ENCODE results near the gene SERF2.
A peak's percentile ranks its signal among the peaks of the same experiment; 100 is the strongest.
"Not testable (repeated sequence)": the region's sequence is repeated elsewhere in the genome, so short reads cannot be mapped to it uniquely, and the experiment has no call there.

The SERF2 gene

DNA sequence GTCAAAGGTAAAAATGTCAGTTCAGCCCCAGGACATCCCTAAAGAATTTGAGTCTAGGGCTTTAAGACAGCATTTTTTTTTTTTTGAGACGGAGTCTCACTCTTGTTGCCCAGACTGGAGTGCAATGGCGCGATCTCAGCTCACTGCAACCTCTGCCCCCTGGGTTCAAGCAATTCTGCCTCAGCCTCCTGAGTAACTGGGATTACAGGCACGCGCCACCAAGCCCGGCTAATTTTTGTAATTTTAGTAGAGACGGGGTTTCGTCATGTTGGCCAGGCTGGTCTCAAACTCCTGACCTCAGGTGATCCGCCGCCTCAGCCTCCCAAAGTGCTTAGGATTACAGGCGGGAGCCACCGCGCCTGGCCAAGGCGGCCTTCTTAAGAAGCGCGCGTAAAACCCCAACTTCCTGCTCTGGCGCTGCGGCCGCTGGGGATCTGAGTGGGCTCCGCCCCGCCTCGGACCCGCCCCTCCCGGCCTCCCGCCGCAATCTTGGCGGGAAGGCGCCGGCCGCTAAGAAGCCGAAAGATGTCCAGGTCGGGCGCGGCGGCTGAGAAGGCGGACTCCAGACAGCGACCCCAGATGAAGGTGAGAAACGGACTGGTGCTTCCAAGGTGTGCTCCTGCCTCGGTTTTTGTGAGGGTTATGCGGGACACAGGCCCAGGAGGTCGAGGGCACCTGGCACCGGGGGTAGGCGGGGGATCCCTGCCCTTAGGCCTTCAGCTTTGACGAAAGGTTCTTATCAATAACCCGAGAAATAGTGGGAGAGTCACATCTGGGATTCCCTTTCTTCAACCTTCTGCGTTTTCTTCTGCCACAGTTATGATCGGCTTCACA lies 34.6 kb downstream of the SERF2 start, which contains the start of gene WDR76:
Gene WDR76 (plus strand): TSS at position 495 of the 834 bp plus-strand sequence. CDS start 31 bp downstream, at position 526.
- peak; percentile 70 to 80 for DNase-seq (ENCODE audit: extremely low read depth in 1 of 2, low read depth in 1 of 2)

DNA sequence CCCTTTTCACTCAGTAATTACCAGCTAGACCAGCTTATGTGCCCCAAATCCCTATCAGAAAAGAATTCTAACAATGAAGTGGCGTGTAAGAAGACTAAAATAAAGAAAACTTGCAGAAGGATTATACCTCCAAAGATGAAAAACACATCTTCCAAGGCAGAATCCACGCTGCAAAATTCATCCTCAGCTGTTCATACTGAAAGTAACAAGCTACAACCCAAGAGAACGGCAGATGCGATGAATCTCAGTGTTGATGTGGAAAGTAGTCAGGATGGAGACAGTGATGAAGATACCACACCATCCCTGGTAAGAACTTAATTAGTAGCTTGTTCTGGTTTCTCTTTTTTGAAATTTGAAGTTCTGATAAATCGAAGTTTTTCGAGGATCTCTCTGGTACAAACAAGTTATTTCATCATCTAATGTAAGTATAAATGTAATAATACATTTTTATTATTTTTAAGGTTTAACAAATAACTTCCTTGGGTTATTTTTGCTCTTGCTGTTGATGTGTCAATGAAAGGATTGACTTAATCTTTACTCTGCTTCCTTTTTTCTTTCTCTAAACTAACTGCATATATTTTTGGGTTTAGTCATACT lies 36.0 kb downstream of the SERF2 start:
- DNase-seq (ENCODE audit: extremely low read depth in 1 of 2, low read depth in 1 of 2) = peak in 1 of 2 donors; percentile 27

DNA sequence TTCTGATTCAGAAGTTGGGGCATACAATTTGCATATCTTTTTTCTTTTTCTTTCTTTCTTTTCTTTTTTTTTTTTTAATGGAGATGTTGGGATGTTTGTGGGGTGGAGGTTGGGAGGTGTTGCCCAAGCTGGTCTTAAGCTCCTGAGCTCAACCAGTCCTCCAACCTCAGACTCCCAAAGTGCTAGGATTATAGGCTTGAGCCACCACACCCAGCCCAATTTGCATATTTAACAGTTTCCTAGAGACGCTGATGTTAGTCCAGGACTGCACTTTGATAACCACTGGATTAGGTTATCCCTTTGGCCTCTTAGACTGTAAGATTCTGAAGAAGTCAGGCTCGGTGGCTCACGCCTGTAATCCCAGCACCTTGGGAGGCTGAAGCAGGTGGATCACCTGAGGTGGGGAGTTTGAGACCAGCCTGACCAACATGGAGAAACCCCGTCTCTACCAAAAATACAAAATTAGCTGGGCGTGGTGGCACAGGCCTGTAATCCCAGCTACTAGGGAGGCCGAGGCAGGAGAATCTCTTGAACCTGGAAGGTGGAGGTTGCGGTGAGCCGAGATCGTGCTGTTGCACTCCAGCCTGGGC lies 37.9 kb downstream of the SERF2 start:
- not testable (repeated sequence) for DNase-seq (ENCODE audit: extremely low read depth in 1 of 2, low read depth in 1 of 2)

DNA sequence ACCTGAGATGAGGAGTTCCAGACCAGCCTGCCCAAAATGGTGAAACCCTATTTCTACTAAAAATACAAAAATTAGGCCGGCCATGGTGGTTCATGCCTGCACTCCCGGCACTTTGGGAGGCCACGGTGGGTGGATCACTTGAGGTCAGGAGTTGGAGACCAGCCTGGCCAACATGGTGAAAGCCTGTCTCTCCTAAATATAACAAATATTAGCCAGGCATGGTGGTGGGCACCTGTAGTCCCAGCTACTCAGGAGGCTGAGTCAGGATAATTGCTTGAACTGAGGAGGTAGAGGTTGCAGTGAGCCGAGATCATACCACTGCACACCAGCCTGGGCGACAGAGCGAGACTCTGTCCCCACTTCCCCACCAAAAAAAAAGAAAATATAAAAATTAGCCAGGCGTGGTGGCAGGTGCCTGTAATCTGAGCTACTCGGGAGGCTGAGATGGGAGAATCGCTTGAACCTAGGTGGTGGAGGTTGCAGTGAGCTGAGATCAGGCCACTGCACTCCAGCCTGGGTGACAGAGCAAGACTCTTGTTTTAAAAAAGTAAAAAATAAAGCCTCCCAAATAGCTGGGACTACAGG lies 38.7 kb downstream of the SERF2 start:
- DNase-seq (ENCODE audit: extremely low read depth in 1 of 2, low read depth in 1 of 2) = not testable (repeated sequence)

DNA sequence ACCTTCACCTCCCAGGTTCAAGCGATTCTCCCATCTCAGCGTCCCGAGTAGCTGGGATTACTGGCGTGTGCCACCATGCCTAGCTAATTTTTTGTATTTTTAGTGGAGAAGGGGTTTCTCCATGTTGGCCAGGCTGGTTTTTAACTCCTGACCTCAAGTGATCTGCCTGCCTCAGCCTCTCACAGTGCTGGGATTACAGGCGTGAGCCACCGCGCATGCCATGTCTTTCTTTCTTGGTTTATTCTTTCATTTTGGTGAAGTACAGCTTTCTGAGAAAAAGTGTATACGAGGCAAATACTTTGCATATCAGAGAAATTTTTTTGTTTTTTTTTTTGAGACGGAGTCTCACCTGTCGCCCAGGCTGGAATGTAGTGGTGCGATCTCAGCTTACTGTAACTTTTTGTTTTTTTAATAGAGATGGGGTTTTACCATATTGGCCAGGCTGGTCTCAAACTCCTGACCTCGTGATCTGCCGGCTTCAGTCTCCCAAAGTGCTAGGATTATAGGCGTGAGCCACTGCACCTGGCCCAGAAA lies 39.5 kb downstream of the SERF2 start:
- not testable (repeated sequence) for DNase-seq (ENCODE audit: extremely low read depth in 1 of 2, low read depth in 1 of 2)

DNA sequence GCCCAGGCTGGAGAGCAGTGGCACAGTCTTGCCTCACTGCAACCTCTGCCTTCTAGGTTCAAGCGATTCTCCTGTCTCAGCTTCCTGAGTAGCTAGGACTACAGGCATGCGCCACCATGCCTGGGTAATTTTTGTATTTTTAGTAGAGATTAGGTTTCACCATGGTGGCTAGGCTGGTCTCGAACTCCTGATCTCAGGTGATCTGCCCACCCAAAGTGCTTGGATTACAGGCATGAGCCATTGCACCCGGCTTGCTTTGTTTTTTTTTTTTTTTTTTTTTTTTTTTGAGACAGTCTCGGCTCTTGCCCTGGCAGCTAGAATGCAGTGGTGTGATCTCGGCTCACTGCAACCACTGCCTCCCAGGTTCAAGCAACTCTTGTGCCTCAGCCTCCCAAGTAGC lies 40.4 kb downstream of the SERF2 start:
- not testable (repeated sequence) for DNase-seq (ENCODE audit: extremely low read depth in 1 of 2, low read depth in 1 of 2)

DNA sequence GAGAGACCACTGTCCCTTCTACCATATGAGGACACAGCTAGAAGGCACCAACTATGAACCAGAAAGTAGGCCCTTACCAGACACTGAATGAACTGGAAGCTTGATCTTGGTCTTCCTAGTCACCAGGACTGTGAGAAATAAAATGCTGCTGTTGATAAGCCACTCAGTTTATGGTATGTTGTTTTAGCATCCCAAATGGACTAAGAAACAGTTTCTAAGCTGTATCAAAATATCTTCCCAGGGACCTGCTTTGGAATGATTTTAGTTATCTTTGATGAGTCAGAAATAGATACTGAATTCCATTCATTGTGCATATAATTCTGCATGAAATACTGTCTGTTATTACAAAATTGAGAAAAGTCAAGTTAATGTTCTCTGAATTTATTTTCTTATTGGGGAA lies 53.3 kb downstream of the SERF2 start:
- no peak for DNase-seq (ENCODE audit: extremely low read depth in 1 of 2, low read depth in 1 of 2)
